Measurements from ENCODE around the gene CPB2. TPM values are rescaled to one million over a fixed set of nuclear protein-coding genes. Genes with fewer than 3 reads are reported as not detected.

CPB2 gene
- total and polyA plus RNA-seq, 9 of the 15 experiments (the other 6 are each of a cell fraction or from before 2014, with no cell fraction given) = 0.03 to 0.16 (median 0.07) TPM; not detected in 6

GRCh38 chr13:46113596-46113995 lies 8.8 kb upstream of the CPB2 start:
- H3K27me3 ChIP-seq (ENCODE audit: control insufficient read depth in 2 of 2, insufficient read depth in 2 of 2, low read length in 2 of 2) = no peaks in the 10 kb centered on the region
- ATAC-seq (peak; percentile 93), DNase-seq (ENCODE audit: extremely low read depth in 1 of 4, low spot score in 3 of 4) (peak in 2 of 4 experiments; percentile 35 to 71), FAIRE-seq (peak; percentile 85)
- CTCF ChIA-PET (ENCODE audit: low intra/inter-chr PET ratio) = no interaction called here
- H2AFZ ChIP-seq (ENCODE audit: low read depth, low read length) = peak overlapping the region; percentile 62
- H3K27ac ChIP-seq (ENCODE audit: extremely low read depth, low read depth, low read length) = peak overlapping the region; percentile 72; the same call in 2 of the 3 replicates
- no peaks in the 10 kb centered on the region for H3K79me2 ChIP-seq (ENCODE audit: control insufficient read depth, insufficient read depth, low read length)
- in situ Hi-C loops (cut with MboI) (no loop called here), intact Hi-C loops (cut with micrococcal nuclease) (no loop called here)
- H3K36me3 ChIP-seq (ENCODE audit: control insufficient read depth, insufficient read depth, low read length) = no peaks in the 10 kb centered on the region
- peak overlapping the region in 1 of 2 experiments; percentile 34; a peak in 1 of 4 replicates for H3K9ac ChIP-seq (ENCODE audit: insufficient read depth in 1 of 2, low read depth in 2 of 2, low read length in 2 of 2)
- 0% methylated on average over 2 of the region's 2 CpGs for WGBS (ENCODE audit: insufficient coverage, low coverage, missing lambda C conversion rate)
- peaks cover 0 to 17% of the 10 kb centered on the region in 2 experiments; a peak in 2 of 5 replicates for H3K4me1 ChIP-seq (replicated peaks in 1 of 2; ENCODE audit: control insufficient read depth in 2 of 2, insufficient read depth in 2 of 2, low read length in 2 of 2)
- BruUV-seq (replicated peaks) = no TSS peak
- H3K9me1 ChIP-seq (ENCODE audit: control insufficient read depth, insufficient read depth, low read length) = no peaks in the 10 kb centered on the region
- H3K4me3 ChIP-seq = no peak overlapping the region
- POLR2A ChIA-PET = no interaction called here
- H3K9me3 ChIP-seq (replicated peaks; ENCODE audit: control insufficient read depth, insufficient read depth, low read depth, low read length) = no peaks in the 10 kb centered on the region
- no peak overlapping the region for H3K4me2 ChIP-seq (ENCODE audit: insufficient read depth, low read length)
- no peaks in the 10 kb centered on the region for H4K20me1 ChIP-seq (replicated peaks; ENCODE audit: control insufficient read depth, insufficient read depth, low read length)
- TF ChIP-seq MBD1 (CRISPR knock-in tag; IDR thresholded peaks at IDR 0.05) = no peak
- no peak for TF ChIP-seq ETV6 (IDR thresholded peaks at IDR 0.05; ENCODE audit: borderline replicate concordance in 1 of 2, low read depth in 2 of 2, low read length in 1 of 2)
- TF ChIP-seq ETV6 (CRISPR knock-in tag; IDR thresholded peaks at IDR 0.05; ENCODE audit: borderline replicate concordance) = no peak
- no peak for TF ChIP-seq NFRKB (IDR thresholded peaks at IDR 0.05; ENCODE audit: low read depth)
- peak; percentile 90 for TF ChIP-seq JUND (IDR thresholded peaks at IDR 0.05; ENCODE audit: borderline replicate concordance, low read depth, low read length)
- TF ChIP-seq JUND (tag; IDR thresholded peaks at IDR 0.05; ENCODE audit: borderline replicate concordance, low read depth, low read length) = peak; percentile 69; the same call in 2 of the 3 replicates
- TF ChIP-seq ZNF143 (CRISPR knock-in tag; IDR thresholded peaks at IDR 0.05) = no peak
- no peak for TF ChIP-seq PYGO2 (tag; IDR thresholded peaks at IDR 0.05)
- peak; percentile 21; the same call in 1 of the 2 replicates for TF ChIP-seq ATF7 (IDR thresholded peaks at IDR 0.05)
- TF ChIP-seq ZNF384 (IDR thresholded peaks at IDR 0.05; ENCODE audit: low read depth, low read length) = peak; percentile 81
- peak; percentile 72; the same call in 1 of the 2 replicates for TF ChIP-seq JUN (IDR thresholded peaks at IDR 0.05; ENCODE audit: borderline replicate concordance, low read depth, low read length)
- TF ChIP-seq JUN (CRISPR knock-in tag; IDR thresholded peaks at IDR 0.05; ENCODE audit: borderline replicate concordance) = no peak
- no peak for TF ChIP-seq ELK1 (CRISPR knock-in tag; IDR thresholded peaks at IDR 0.05)
- no peak for TF ChIP-seq STAT6 (CRISPR knock-in tag; IDR thresholded peaks at IDR 0.05)
- TF ChIP-seq CREM (IDR thresholded peaks at IDR 0.05; ENCODE audit: low read depth) = peak; percentile 48; the same call in 1 of the 2 replicates
